H1 (cell line): ENCODE measurements around the gene LRIT2. TPM values are rescaled to one million over a fixed set of nuclear protein-coding genes. Genes with fewer than 3 reads are reported as not detected.

Source experiments
- CTCF ChIA-PET: fragments of 300-600 bp; sonication (Branson Sonifier 250); formaldehyde crosslinking; loops from one replicate; lab custom pipeline; 2021; ENCODE audit not compliant: partially characterized antibody; lab: Charles Lee
- POLR2A ChIA-PET: fragments of 300-600 bp; sonication (Branson Sonifier 250); formaldehyde crosslinking; loops from one replicate; lab custom pipeline; 2021; ENCODE audit warnings: inconsistent platforms; ENCODE audit not compliant: partially characterized antibody; lab: Charles Lee
- DNase-seq, 2 experiments: peaks; one replicate each; pipeline versions ENCODE4 v3.0.0 to v3.0.0-alpha.2; 2010 to 2022; ENCODE audit warnings: low spot score in 2 of 2, low read depth in 1 of 2, mixed read lengths in 1 of 2
- FAIRE-seq: peaks from 2 replicates; lab custom pipeline; 2011; peaks lifted over from hg19 to GRCh38; lab: Jason Lieb, UNC
- H2AFZ ChIP-seq: 2 replicates; pipeline ENCODE4 v1.8.1; 2012; ENCODE audit warnings: low read length, inconsistent platforms
- H2AK5ac ChIP-seq: 2 replicates; pipeline ENCODE4 v1.6.1; 2013; ENCODE audit warnings: low read depth, low read length
- H2BK120ac ChIP-seq: replicated peaks from 2 replicates; pipeline ENCODE3; 2013; ENCODE audit warnings: low read depth, low read length, inconsistent platforms
- H2BK12ac ChIP-seq: 2 replicates; pipeline ENCODE4 v1.6.1; 2013; ENCODE audit warnings: low read depth, low read length
- H2BK15ac ChIP-seq: 2 replicates; pipeline ENCODE4 v1.6.1; 2013; ENCODE audit warnings: low read length
- H2BK20ac ChIP-seq: 2 replicates; pipeline ENCODE4 v1.6.1; 2013; ENCODE audit warnings: low read length
- H2BK5ac ChIP-seq: 2 replicates; pipeline ENCODE4 v1.6.1; 2013; ENCODE audit warnings: low read depth, low read length
- H3K14ac ChIP-seq: 2 replicates; pipeline ENCODE4 v1.6.1; 2013; ENCODE audit warnings: inconsistent platforms; ENCODE audit not compliant: insufficient read length
- H3K18ac ChIP-seq: 2 replicates; pipeline ENCODE4 v1.6.1; 2013; ENCODE audit warnings: low read length; ENCODE audit errors: extremely low read depth
- H3K23ac ChIP-seq: 2 replicates; pipeline ENCODE4 v1.6.1; 2013; ENCODE audit warnings: inconsistent platforms; ENCODE audit not compliant: insufficient read length
- H3K23me2 ChIP-seq: 2 replicates; pipeline ENCODE4 v1.6.1; 2013; ENCODE audit warnings: low read depth, low read length
- H3K27ac ChIP-seq: 2 replicates; pipeline ENCODE4 v1.6.1; 2011; ENCODE audit warnings: low read depth, low read length, inconsistent platforms
- H3K27me3 ChIP-seq, 4 experiments: replicated peaks in 1 of 4; 1 replicate in 1 of 4; 2 replicates in 3 of 4; pipeline versions ENCODE4 v1.6.1 to v1.8.1; 2011 to 2013; ENCODE audit warnings: low read length in 3 of 4, mild to moderate bottlenecking in 3 of 4, inconsistent platforms in 2 of 4, mixed read lengths in 2 of 4, moderate library complexity in 1 of 4; ENCODE audit not compliant: control insufficient read depth in 3 of 4, insufficient read depth in 3 of 4; ENCODE audit errors: extremely low read depth in 1 of 4
- H3K36me3 ChIP-seq, 4 experiments: 2 replicates each; pipeline versions ENCODE4 v1.6.1 to v1.8.1; 2011 to 2013; ENCODE audit warnings: mild to moderate bottlenecking in 4 of 4, low read length in 3 of 4, moderate library complexity in 2 of 4, control low read depth in 1 of 4, inconsistent platforms in 1 of 4; ENCODE audit not compliant: insufficient read depth in 4 of 4, control insufficient read depth in 2 of 4
- H3K4ac ChIP-seq: replicated peaks from 2 replicates; pipeline ENCODE3; 2013; ENCODE audit warnings: low read length, low read depth, mixed read lengths, inconsistent platforms; ENCODE audit not compliant: insufficient read length
- H3K4me1 ChIP-seq, 4 experiments: replicated peaks in 1 of 4; 1 replicate in 1 of 4; 2 replicates in 3 of 4; pipeline versions ENCODE4 v1.6.1 to v1.8.1; 2011 to 2013; ENCODE audit warnings: low read length in 3 of 4, inconsistent platforms in 2 of 4, mixed read lengths in 1 of 4; ENCODE audit not compliant: insufficient read depth in 4 of 4, control insufficient read depth in 3 of 4
- H3K4me2 ChIP-seq, 2 experiments: 2 replicates each; pipeline versions ENCODE4 v1.6.1 to v1.8.1; 2011 to 2013; ENCODE audit warnings: low read depth in 2 of 2, low read length in 2 of 2, control low read depth in 1 of 2, inconsistent platforms in 1 of 2, mild to moderate bottlenecking in 1 of 2; ENCODE audit not compliant: insufficient read depth in 1 of 2
- H3K4me3 ChIP-seq, 4 experiments: fragments of 200-600, 300-600 bp in 1 of 4; sonication (generic), shearing (Covaris generic), sonication (Bioruptor Twin) in 1 of 4; 2 replicates each; pipeline versions ENCODE4 v1.5.1 to v1.8.1; 2011 to 2016; ENCODE audit warnings: low read length in 4 of 4, low read depth in 3 of 4, control low read depth in 2 of 4, inconsistent platforms in 2 of 4, mild to moderate bottlenecking in 2 of 4, mixed read lengths in 1 of 4, moderate library complexity in 1 of 4; ENCODE audit not compliant: insufficient read depth in 2 of 4; ENCODE audit errors: extremely low read depth in 1 of 4
- H3K56ac ChIP-seq: replicated peaks from 2 replicates; pipeline ENCODE3; 2013; ENCODE audit warnings: low read depth, mild to moderate bottlenecking, mixed read lengths, low read length, inconsistent platforms; ENCODE audit not compliant: insufficient read length
- H3K79me1 ChIP-seq: 2 replicates; pipeline ENCODE4 v1.6.1; 2013; ENCODE audit warnings: low read depth, low read length, control low read depth
- H3K79me2 ChIP-seq, 2 experiments: 2 replicates each; pipeline versions ENCODE4 v1.6.1 to v1.8.1; 2012 to 2013; ENCODE audit warnings: low read length in 2 of 2, mild to moderate bottlenecking in 2 of 2, inconsistent platforms in 1 of 2; ENCODE audit not compliant: insufficient read depth in 2 of 2, control insufficient read depth in 1 of 2
- H3K9ac ChIP-seq, 4 experiments: replicated peaks in 1 of 4; 1 replicate in 1 of 4; 2 replicates in 3 of 4; pipeline versions ENCODE4 v1.6.1 to v1.8.1; 2011 to 2013; ENCODE audit warnings: low read depth in 3 of 4, low read length in 3 of 4, control low read depth in 2 of 4, mild to moderate bottlenecking in 2 of 4, moderate library complexity in 2 of 4, inconsistent platforms in 1 of 4; ENCODE audit errors: extremely low read depth in 1 of 4
- H3K9me3 ChIP-seq, 2 experiments: 2 replicates each; pipeline versions ENCODE4 v1.6.1 to v1.8.1; 2012 to 2013; ENCODE audit warnings: mild to moderate bottlenecking in 2 of 2, moderate library complexity in 2 of 2, control low read depth in 1 of 2, inconsistent platforms in 1 of 2, low read depth in 1 of 2, low read length in 1 of 2, mixed read lengths in 1 of 2; ENCODE audit not compliant: insufficient read depth in 2 of 2
- H4K20me1 ChIP-seq, 2 experiments: replicated peaks in 1 of 2; 2 replicates each; pipeline versions ENCODE3 to v1.8.1; 2011 to 2013; ENCODE audit warnings: inconsistent platforms in 2 of 2, low read length in 2 of 2, mild to moderate bottlenecking in 1 of 2; ENCODE audit not compliant: insufficient read depth in 2 of 2, control insufficient read depth in 1 of 2
- H4K5ac ChIP-seq: 2 replicates; pipeline ENCODE4 v1.6.1; 2013; ENCODE audit warnings: low read length, low read depth, mixed read lengths, inconsistent platforms; ENCODE audit not compliant: insufficient read length
- H4K8ac ChIP-seq: 2 replicates; pipeline ENCODE4 v1.8.0; 2013; ENCODE audit warnings: mild to moderate bottlenecking, moderate library complexity, low read length, inconsistent platforms; ENCODE audit not compliant: insufficient read depth; ENCODE audit errors: extremely low read depth
- H4K91ac ChIP-seq: replicated peaks from 2 replicates; pipeline ENCODE3; 2013; ENCODE audit warnings: low read length, mixed read lengths, inconsistent platforms; ENCODE audit not compliant: insufficient read length
- RAD21 ChIP-seq, 2 experiments: IDR thresholded peaks in 1 of 2; conservative IDR thresholded peaks in 1 of 2; 2 replicates each; pipeline ENCODE4 v1.6.1; 2011; ENCODE audit warnings: low read depth in 2 of 2, low read length in 2 of 2, improper control_type of control experiment in 1 of 2, inconsistent platforms in 1 of 2, mild to moderate bottlenecking in 1 of 2, moderate library complexity in 1 of 2
- RNF2 ChIP-seq: fragments of 200-900, 300-1000 bp; sonication (generic); IDR thresholded peaks from 2 replicates; pipeline ENCODE4 v1.7.1; 2016; ENCODE audit warnings: borderline replicate concordance, low read depth, mild to moderate bottlenecking, antibody characterized with exemption, low read length; ENCODE audit not compliant: poor library complexity, severe bottlenecking; ENCODE audit errors: missing control alignments
- WGBS, 2 experiments: shearing (Covaris generic) in 1 of 2; methylation state at CpG; one replicate each; pipeline versions ENCODE4 v1.1.6 to v1.1.7; 2013 to 2015; ENCODE audit warnings: low lambda C conversion rate in 2 of 2, mixed read lengths in 2 of 2, inconsistent platforms in 1 of 2, low coverage in 1 of 2, missing lambda C conversion rate in 1 of 2; ENCODE audit not compliant: insufficient replicate concordance in 2 of 2, insufficient coverage in 1 of 2, insufficient read length in 1 of 2; ENCODE audit errors: extremely low coverage in 1 of 2, missing lambda C conversion rate in 1 of 2; 5-methylcytosine and 5-hydroxymethylcytosine counted together
- polyA plus RNA-seq, 7 experiments: library from polyadenylated mRNA; depleted of rRNA in 3 of 7; stranded (reverse) in 5 of 7; unstranded in 2 of 7; fragments of >200 nt in 5 of 7; fragments of 200-250 nt in 2 of 7; gene quantifications; 1 replicate in 5 of 7; 2 replicates in 1 of 7; 4 replicates in 1 of 7; pipeline versions ENCODE4 v1.2.1 to v1.2.3, GENCODE V29; 2011 to 2013; ENCODE audit warnings: missing spikeins in 2 of 7, mixed read lengths in 2 of 7
- total RNA-seq: library from RNA; stranded (reverse); fragmentation: NEBNext Ultra II Directional; extraction: Animal tissue kit (Norgen Biotek cat#: 25700); gene quantifications from 2 replicates; pipeline ENCODE4 v1.2.1, GENCODE V29; 2021
- TF ChIP-seq, protein P1 (sequence below), 3 experiments: IDR thresholded peaks; 1 replicate in 2 of 3; 2 replicates in 1 of 3; pipeline versions ENCODE4 v1.5.1 to v1.6.1; 2011; ENCODE audit warnings: low read length in 3 of 3, mild to moderate bottlenecking in 3 of 3, inconsistent platforms in 2 of 3, low read depth in 1 of 3, moderate library complexity in 1 of 3; ENCODE audit not compliant: insufficient read depth in 1 of 3; ENCODE audit errors: control extremely low read depth in 1 of 3

Gene LRIT2
- total and polyA plus RNA-seq, 2 of the 8 experiments (the other 6 are each of a cell fraction or from before 2014, with no cell fraction given), result not detected

DNA sequence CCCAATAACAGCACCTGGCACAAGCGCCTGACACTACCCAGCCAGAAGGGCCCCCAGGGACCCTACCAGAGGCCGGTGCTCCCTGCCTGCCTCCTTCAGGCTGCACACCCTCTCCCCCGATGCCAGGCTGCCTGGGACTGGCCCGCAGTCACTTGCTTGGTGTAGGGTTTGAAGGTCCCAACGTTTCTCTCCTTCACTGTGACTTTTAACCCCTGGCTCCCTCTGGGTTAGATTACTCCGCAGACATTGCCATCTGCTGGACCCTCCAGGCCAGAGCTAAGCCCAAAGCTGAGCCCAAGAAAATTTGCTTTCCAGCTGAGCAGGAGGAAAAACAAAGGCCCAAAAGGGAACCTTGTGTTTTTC lies 24.1 kb downstream of the LRIT2 start:
- Histone ChIP-seq H2BK15ac (no peak overlapping the region), H3K23me2 (no peaks in the 10 kb centered on the region), H2BK20ac (no peak overlapping the region), H2BK12ac (no peak overlapping the region), H2BK5ac (no peak overlapping the region), H4K91ac (no peak overlapping the region), H2BK120ac (no peak overlapping the region), H3K56ac (no peak overlapping the region), H3K18ac (no peak overlapping the region), H2AFZ (no peak overlapping the region), H3K79me1 (no peaks in the 10 kb centered on the region), H3K4me1 (no peaks in the 10 kb centered on the region), H4K8ac (peak overlapping the region; percentile 57; the same call in 1 of the 2 replicates), H3K9ac (no peak overlapping the region), H3K27me3 (peaks cover 0 to 7% (median 3%) of the 10 kb centered on the region in 4 experiments; a peak in 3 of 7 replicates), H3K79me2 (no peaks in the 10 kb centered on the region), H3K4me3 (no peak overlapping the region), H3K4ac (no peak overlapping the region), H3K4me2 (no peak overlapping the region), H3K36me3 (no peaks in the 10 kb centered on the region), H3K27ac (no peak overlapping the region), H3K23ac (no peak overlapping the region), H3K9me3 (no peaks in the 10 kb centered on the region), H4K20me1 (peaks cover 0 to 6% of the 10 kb centered on the region in 2 experiments), H4K5ac (no peak overlapping the region), H2AK5ac (no peak overlapping the region), H3K14ac (no peak overlapping the region)
- POLR2A ChIA-PET, result interaction anchor here (0.7 kb wide), 1 partner anchor 61 kb away, joined by 3 read pairs; no protein-coding TSS in a partner anchor
- no peak for FAIRE-seq
- CTCF ChIA-PET, result interaction anchor here (0.7 to 10.8 kb wide), 16 partner anchors 8 to 349 kb away, joined by 3 to 248 read pairs (median 10); partner anchors contain the start of genes CDHR1 and GHITM
- TF ChIP-seq RAD21 (IDR thresholded peaks at IDR 0.05 in 1 of 2, conservative IDR thresholded peaks at IDR 0.05 in 1 of 2; ENCODE audit: low read depth in 2 of 2, low read length in 2 of 2) (peak; percentile 43 to 63), RNF2 (no peak)
- TF ChIP-seq, protein P1, sequence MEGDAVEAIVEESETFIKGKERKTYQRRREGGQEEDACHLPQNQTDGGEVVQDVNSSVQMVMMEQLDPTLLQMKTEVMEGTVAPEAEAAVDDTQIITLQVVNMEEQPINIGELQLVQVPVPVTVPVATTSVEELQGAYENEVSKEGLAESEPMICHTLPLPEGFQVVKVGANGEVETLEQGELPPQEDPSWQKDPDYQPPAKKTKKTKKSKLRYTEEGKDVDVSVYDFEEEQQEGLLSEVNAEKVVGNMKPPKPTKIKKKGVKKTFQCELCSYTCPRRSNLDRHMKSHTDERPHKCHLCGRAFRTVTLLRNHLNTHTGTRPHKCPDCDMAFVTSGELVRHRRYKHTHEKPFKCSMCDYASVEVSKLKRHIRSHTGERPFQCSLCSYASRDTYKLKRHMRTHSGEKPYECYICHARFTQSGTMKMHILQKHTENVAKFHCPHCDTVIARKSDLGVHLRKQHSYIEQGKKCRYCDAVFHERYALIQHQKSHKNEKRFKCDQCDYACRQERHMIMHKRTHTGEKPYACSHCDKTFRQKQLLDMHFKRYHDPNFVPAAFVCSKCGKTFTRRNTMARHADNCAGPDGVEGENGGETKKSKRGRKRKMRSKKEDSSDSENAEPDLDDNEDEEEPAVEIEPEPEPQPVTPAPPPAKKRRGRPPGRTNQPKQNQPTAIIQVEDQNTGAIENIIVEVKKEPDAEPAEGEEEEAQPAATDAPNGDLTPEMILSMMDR (IDR thresholded peaks at IDR 0.05; ENCODE audit: control extremely low read depth in 1 of 3, insufficient read depth in 1 of 3, low read depth in 1 of 3, low read length in 3 of 3), result peak; percentile 23 to 53 (median 34)
- no peak for DNase-seq
- WGBS, 2 experiments, result 74% methylated on average over 6 of the region's 6 CpGs; no CpG with 5 or more reads in 1 of the 2 experiments
